ENCODE results near the gene KCNJ12.
"Not testable (repeated sequence)": the region's sequence is repeated elsewhere in the genome, so short reads cannot be mapped to it uniquely, and the experiment has no call there.

KCNJ12 gene

DNA sequence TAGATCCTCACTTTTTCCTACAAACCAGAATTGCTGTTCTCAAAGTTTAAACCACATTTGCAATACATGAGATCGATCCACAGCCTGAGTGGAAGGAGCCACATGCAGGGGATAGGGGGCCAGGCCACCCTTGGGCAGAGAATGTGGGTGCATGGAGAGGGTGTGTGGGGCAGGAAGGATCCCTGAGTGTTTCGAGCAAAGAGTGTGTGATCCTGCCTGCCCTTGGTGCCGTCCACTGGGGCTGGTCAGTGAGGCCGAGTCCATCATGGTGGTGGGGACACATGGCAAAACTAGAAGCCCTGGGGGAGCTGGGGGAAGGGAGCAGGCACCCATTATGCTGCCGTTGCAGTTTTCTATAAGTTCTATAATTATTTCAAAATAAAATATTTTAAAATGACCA is 77.8 kb downstream of the KCNJ12 start:
- not testable (repeated sequence) for FAIRE-seq

GRCh38 chr17:21454441-21454840 is 78.3 kb downstream of the KCNJ12 start:
- no peak for FAIRE-seq

DNA sequence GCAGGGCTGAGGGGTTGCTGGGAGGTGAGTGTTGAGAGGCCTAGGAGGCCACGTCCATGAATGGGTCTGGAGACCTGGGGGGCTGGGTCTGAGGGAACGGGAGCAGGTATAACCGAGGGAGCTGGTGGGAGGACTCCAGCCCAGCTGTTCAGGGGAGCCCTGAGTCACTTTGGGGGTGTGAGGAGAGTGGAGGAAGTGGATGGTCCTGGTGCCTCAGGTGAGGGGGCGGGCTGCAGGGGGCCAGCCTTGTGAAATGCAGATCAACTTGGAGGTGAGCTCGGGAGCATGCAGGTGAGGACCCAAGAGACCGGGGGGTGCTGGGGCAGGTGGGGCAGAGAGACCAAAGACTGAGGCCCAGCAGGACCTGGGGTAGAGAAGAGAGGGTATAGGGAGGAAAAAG is 79.6 kb downstream of the KCNJ12 start:
- no peak for FAIRE-seq

GRCh38 chr17:21456449-21456848 is 80.3 kb downstream of the KCNJ12 start:
- FAIRE-seq = not testable (repeated sequence)

DNA sequence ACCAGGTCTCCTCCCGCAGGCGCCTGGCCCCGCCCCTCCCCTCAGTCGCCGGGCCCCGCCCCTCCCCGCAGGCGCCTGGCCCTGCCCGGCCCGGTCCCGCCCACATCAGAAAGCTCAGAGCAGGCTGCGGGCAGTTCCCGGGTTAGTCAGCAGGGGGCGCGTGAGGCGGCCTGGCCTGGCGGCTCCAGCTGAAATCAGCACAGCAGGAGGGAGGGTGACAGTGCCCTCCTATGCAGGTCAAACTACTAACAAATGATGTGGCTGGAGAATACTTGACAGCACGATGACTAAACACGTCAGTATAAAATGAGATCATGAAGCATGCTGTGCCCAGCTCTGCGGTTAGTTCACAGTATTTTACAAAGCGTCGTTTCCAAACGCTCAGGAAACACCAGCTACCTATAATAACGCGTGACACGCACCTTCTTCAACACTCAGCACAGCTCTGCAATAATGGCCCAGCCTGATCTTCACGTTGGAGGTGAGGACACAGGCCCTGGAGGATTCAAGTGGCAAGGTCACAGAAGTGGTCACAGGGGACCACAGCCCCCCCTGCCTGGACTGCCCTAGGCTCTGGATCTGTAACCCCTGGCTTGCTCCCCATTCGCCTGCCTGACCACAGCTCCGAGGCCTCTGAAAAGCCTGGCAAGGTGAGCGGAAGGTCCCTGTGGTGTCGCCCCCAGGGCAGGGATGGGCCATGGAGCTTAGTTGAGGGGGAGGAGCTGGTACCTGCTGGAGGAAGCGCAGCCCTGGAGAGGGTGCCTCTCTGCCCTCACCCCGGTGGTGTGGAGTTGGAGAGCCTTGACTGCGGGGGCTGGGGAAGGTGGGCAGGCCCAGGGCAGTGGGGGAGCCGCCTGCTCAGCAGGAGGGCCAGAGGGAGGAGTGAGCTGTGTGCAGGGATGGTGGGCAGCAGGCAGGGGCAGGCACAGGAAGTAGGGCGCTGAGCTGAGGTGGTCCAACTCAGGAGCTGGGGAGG is 81.2 kb downstream of the KCNJ12 start:
- FAIRE-seq = no peak

DNA sequence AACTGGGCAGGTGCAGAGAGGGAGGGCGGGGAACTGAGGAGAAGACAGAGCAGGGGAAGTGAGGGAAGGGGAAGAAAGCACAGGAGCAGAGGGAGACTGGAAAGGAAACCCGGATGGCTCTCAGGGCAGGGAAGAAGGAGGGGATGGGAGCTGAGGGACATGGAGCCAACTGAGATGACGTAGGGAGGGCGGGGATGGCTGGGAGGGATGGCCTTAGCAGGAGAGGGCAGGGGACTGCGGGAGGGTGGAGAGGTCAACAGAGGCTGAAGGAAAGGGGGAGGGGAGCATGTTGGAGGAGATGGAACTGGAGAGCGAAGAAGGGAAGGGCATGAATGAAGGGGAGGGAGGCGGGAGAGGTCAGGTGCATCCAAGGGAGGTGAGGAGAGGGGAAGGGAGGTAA is 81.9 kb downstream of the KCNJ12 start:
- FAIRE-seq = no peak

DNA sequence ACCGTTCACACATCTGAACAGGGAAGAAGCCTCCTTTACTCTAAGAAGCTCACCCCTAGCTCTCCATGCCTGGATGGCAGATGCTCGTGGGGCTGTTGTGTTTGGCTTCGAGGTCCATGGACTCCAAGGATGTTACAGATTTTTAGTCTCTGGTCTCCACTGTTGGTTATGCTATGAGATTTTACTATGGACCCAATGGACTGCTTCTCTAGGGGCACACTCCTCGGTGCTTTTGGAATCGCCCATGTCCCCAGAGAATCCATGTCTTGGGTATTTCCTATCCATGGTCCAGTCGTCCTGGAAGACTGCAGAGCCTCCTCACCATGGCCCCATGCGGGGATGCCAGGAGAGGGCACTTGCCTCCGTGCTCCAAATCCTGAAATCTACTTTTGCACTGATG is 83.4 kb downstream of the KCNJ12 start:
- no peak for FAIRE-seq

GRCh38 chr17:21460358-21460757 is 84.2 kb downstream of the KCNJ12 start:
- no peak for FAIRE-seq

GRCh38 chr17:21462237-21462636 is 86.1 kb downstream of the KCNJ12 start:
- no peak for FAIRE-seq

GRCh38 chr17:21463204-21463661 is 87.1 kb downstream of the KCNJ12 start:
- FAIRE-seq = no peak

DNA sequence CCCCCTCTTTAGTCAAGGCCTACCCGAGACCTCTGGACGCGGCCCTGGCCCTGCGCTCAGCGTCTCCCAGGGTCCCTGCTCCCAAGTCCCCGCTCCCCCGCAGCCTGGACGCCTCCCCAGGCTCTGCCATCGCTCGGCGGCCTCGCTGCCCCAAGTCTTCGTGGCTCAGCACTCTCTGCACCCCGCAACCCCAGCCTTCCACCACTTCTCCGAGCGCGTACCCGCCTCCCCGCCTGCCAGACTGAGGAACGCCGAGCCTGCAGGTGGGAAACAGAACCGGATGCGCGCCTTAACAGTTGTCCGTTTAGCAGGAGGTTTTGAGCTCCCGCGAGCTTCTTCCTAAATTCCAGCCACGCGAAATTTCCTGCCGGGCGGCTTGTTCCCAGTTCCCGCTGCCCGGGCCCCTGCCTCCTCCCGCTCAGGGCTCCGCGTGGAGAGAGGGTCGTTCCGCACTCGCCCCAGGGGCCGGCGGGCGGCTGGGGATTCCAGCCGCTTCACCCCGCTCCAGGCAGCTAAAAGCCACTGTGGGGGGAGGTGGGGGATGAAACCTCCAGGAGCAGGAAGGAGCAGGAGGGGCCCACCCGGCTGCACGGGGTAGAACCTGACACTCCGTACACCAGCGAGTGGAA is 87.7 kb downstream of the KCNJ12 start:
- FAIRE-seq = no peak

DNA sequence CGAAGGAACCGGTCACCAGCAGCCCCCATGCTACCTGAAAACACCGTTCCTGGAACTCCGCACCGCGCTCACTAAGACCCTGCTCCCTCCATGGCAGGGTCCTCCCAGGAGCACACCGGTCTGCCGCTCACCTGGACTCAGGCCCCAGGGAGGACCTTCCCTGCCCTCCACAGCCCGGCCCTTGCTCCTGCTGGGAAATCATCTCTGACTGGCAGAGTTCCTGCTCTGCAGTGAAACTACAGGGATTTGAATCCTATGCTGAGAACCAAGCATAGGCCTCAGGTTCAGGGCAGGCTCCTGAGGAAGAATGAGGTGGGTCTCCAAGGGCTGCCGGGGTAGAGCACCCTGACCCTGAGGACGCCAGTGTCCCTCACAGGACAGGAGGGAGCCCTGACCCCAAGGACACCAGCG is 88.5 kb downstream of the KCNJ12 start:
- no peak for FAIRE-seq

DNA sequence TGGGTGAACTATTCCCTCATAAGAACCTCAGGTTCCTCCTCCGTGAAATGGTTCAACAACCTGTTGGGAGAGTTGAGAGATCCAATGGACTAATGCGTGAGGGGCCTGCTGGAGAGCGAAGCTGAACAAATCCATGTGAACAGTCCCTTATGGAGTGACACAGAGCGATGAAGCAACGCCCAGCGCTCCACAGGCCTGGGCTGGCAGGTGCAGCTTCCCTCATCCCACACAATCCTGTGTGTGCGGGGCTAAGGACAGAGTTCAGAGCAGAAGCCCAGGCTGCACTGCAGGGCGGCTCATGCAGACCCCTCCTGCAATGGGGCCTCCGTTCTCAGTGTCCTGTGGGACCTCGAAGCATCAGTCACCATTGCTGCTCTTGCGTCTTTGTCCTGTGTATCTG is 90.4 kb downstream of the KCNJ12 start:
- FAIRE-seq = no peak

GRCh38 chr17:21467196-21467595 is 91.0 kb downstream of the KCNJ12 start:
- FAIRE-seq = no peak

DNA sequence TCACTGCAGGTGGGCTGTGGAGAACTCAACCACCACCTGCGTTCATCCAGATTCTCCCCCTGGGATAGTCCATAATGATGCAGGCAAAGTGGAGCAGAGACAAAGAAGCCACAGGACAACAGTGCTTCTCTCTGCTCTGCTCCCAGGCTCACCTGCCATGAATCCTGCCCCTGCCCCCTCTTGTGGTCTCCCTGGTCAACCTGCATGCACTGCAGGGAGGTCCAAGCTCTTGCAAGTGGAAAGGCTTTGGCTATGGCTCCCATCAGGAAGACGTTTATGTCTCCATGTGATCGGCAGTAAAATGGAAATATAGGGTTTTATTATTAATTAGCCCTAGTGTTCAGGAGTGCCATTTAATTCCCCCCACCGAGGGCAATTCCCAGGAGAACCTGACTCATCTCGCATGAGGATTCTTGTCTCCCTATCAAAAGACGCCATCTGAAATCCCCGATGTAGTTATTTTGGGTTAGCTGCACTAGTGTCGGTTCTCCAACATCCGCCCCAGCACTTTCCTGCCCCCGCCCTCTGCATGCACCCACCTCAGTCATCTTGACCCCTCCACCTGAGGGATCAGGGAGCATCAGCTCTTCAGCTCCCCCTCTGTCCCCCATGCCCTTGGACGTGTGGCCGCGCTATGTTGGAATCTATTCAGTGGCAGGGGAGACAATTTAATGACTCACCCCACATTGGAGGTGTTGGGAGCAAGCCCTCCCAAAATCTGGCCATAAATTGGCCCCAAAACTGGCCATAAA is 91.8 kb downstream of the KCNJ12 start:
- FAIRE-seq = no peak
